Astrocyte (in vitro differentiated cells and primary cell): ENCODE data around the gene PFKFB2.

Experiments used
- EZH2 ChIP-seq: IDR thresholded peaks from 2 replicates; pipeline ENCODE4 v1.6.1; 2012; ENCODE audit warnings: mild to moderate bottlenecking, low read length, inconsistent platforms; ENCODE audit not compliant: insufficient read depth
- TF ChIP-seq, protein P1 (sequence below): IDR thresholded peaks from 2 replicates; pipeline ENCODE4 v1.5.1; 2011; ENCODE audit warnings: low read depth, mild to moderate bottlenecking, inconsistent platforms, low read length, moderate library complexity; ENCODE audit not compliant: insufficient read depth

DNA sequence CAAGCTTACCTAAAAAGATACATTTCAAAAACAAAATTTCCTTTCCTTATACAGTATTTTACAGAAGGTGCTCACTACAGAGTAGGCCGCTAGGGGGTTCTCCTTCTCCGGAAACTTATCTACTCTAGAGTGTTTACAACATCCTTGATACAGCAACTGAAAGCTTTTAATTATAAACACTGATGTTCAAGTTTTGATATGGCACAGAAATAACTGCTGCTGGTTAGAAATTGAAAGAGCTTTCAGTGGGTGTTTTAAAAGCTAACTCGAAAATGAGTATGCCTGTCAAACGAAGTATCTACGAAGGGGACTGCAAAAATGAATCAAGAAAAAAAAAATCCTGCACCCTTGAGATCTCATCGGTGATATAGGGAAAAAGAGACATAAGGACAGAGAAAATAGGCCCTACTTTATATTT is 3.1 kb upstream of the PFKFB2 start:
- TF ChIP-seq, protein P1, sequence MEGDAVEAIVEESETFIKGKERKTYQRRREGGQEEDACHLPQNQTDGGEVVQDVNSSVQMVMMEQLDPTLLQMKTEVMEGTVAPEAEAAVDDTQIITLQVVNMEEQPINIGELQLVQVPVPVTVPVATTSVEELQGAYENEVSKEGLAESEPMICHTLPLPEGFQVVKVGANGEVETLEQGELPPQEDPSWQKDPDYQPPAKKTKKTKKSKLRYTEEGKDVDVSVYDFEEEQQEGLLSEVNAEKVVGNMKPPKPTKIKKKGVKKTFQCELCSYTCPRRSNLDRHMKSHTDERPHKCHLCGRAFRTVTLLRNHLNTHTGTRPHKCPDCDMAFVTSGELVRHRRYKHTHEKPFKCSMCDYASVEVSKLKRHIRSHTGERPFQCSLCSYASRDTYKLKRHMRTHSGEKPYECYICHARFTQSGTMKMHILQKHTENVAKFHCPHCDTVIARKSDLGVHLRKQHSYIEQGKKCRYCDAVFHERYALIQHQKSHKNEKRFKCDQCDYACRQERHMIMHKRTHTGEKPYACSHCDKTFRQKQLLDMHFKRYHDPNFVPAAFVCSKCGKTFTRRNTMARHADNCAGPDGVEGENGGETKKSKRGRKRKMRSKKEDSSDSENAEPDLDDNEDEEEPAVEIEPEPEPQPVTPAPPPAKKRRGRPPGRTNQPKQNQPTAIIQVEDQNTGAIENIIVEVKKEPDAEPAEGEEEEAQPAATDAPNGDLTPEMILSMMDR: peak; percentile 90
- TF ChIP-seq EZH2: no peak
